ENCODE results near the gene HOXD10. TPM values are rescaled to one million over a fixed set of nuclear protein-coding genes. Genes with fewer than 3 reads are reported as not detected.

Gene HOXD10
- total and polyA plus RNA-seq, 2 of the 13 experiments (the other 11 are each of a cell fraction or from before 2014, with no cell fraction given) = not detected

- Histone ChIP-seq H3K4me2 (ENCODE audit: low read depth, low read length) (no peak overlapping the region), H3K79me2 (ENCODE audit: insufficient read depth, low read length) (no peaks in the 10 kb centered on the region), H2AFZ (ENCODE audit: low read length) (no peak overlapping the region), H3K27me3 (ENCODE audit: control insufficient read depth in 1 of 2, insufficient read depth in 2 of 2, low read length in 2 of 2) (peaks cover 27 to 96% of the 10 kb centered on the region in 2 experiments), H3K36me3 (replicated peaks in 1 of 2; ENCODE audit: control insufficient read depth in 1 of 2, insufficient read depth in 2 of 2, low read length in 2 of 2) (no peaks in the 10 kb centered on the region), H3K9ac (ENCODE audit: insufficient read depth, low read depth, low read length) (no peak overlapping the region), H3K9me3 (ENCODE audit: low read length) (no peaks in the 10 kb centered on the region), H3K4me3 (replicated peaks in 1 of 3; ENCODE audit: insufficient read depth in 1 of 3, low read depth in 2 of 3, low read length in 3 of 3) (no peak overlapping the region), H4K20me1 (ENCODE audit: insufficient read depth, low read length) (no peaks in the 10 kb centered on the region; the same call in 1 of the 2 replicates), H3K27ac (ENCODE audit: extremely low read length, insufficient read depth, low read length) (no peak overlapping the region), H3K4me1 (ENCODE audit: insufficient read depth, low read length) (no peaks in the 10 kb centered on the region)
- in situ Hi-C loops (cut with HindIII; ENCODE audit: extremely low pct_ligation_motif_present, low pct_unique_long_range_greater_than_20kb) (no loop called here), intact Hi-C loops (cut with micrococcal nuclease; ENCODE audit: unreplicated experiment) (no loop called here)
- FAIRE-seq (no peak), DNase-seq (ENCODE audit: low spot score) (no peak), ATAC-seq (no peak)
- CTCF ChIA-PET (ENCODE audit: low intra/inter-chr PET ratio, low total read pairs) = no interaction called here
- no TSS peak for BruUV-seq (replicated peaks)
- 70% methylated on average over 48 of the region's 53 CpGs for WGBS (ENCODE audit: low lambda C conversion rate)
- POLR2A ChIA-PET = no interaction called here
- TF ChIP-seq HNRNPLL (IDR thresholded peaks at IDR 0.05; ENCODE audit: low read depth, low read length, poor library complexity, severe bottlenecking) (no peak), FOSL1 (CRISPR knock-in tag; IDR thresholded peaks at IDR 0.05; ENCODE audit: borderline replicate concordance) (no peak), HNF4A (CRISPR knock-in tag; IDR thresholded peaks at IDR 0.05) (no peak), ZNF280D (CRISPR knock-in tag; IDR thresholded peaks at IDR 0.05) (no peak)
Measured at GRCh38 chr2:176121190-176122051, 4.8 kb downstream of the HOXD10 start.

All from HepG2 (cell line).